Activated naive CD8-positive, alpha-beta T cell treated with anti-CD3 and anti-CD28 coated beads, Interleukin-2, amount 50 U/mL, for 24 hours (primary cell): ENCODE data around the gene BGLAP.

Experiments
- ATAC-seq: fragments of 150-1000 bp; cut with Tn5 transposase; one replicate; pipeline ENCODE4 v1.10.0; 2021
- DNase-seq: peaks from one replicate; pipeline ENCODE4 v3.0.0; 2021
- H3K27ac Mint-ChIP-seq: one replicate; pipeline ENCODE4 v1.8.0; 2021; ENCODE audit warnings: mild to moderate bottlenecking, mixed read lengths
- H3K27me3 Mint-ChIP-seq: one replicate; pipeline ENCODE4 v1.8.0; 2021; ENCODE audit warnings: mixed read lengths
- H3K36me3 Mint-ChIP-seq: one replicate; pipeline ENCODE4 v1.8.0; 2021; ENCODE audit warnings: low read depth, mixed read lengths
- H3K4me1 Mint-ChIP-seq: one replicate; pipeline ENCODE4 v1.8.0; 2021; ENCODE audit warnings: mixed read lengths
- H3K4me3 Mint-ChIP-seq: one replicate; pipeline ENCODE4 v1.8.0; 2021; ENCODE audit warnings: mild to moderate bottlenecking, moderate library complexity, mixed read lengths
- H3K9me3 Mint-ChIP-seq: one replicate; pipeline ENCODE4 v1.8.0; 2021; ENCODE audit warnings: mixed read lengths

Gene BGLAP

DNA sequence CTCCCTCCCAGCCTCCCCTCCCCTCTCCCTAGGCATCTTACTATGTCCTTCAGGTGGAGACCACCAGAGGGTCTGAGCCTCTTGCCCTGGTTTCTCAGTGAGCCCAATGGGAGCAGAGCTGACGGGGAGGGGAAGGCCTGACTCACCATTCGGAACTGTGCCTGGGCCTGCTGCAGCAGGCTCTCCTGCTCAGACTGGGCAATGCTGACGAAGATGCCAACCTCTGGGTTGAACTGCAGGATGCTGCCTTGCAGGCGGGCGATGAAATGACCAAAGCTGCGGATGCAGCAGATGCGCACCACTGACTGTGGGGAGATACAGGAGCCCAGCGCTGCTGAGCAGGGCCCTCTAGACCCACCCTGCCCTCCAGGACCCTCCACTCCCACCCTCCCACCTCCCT lies 16.9 kb downstream of the BGLAP start:
- no peaks in the 10 kb centered on the region for H3K27me3 Mint-ChIP-seq
- no peak for ATAC-seq
- H3K9me3 Mint-ChIP-seq: no peaks in the 10 kb centered on the region
- peaks cover 7% of the 10 kb centered on the region for H3K4me1 Mint-ChIP-seq
- DNase-seq: no peak
- H3K36me3 Mint-ChIP-seq: peaks cover 53% of the 10 kb centered on the region
- no peak overlapping the region for H3K4me3 Mint-ChIP-seq
- no peak overlapping the region for H3K27ac Mint-ChIP-seq

DNA sequence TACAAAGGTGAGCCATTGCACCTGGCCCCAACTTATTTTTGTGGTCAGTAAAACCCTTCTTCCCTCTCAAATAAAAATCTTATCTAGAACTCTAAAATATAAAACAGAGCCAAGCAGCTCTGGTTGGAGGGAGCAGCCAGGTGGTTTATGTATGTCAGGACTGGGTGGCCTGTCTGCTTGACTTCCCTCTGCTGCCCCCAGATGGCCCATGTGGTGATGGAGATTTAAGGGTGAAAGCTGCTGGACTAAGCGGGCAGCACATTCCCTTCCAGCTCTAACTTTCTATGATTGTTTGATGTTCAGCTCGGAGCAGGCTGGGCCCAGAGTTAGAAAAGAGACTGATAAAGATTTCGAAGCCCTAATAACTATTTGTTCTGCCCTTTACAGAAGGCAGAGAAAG lies 17.8 kb downstream of the BGLAP start:
- no peak overlapping the region for H3K27ac Mint-ChIP-seq
- H3K4me1 Mint-ChIP-seq: peaks cover 7% of the 10 kb centered on the region
- ATAC-seq (no peak), DNase-seq (no peak)
- H3K27me3 Mint-ChIP-seq: no peaks in the 10 kb centered on the region
- H3K36me3 Mint-ChIP-seq: peaks cover 54% of the 10 kb centered on the region
- no peaks in the 10 kb centered on the region for H3K9me3 Mint-ChIP-seq
- H3K4me3 Mint-ChIP-seq: no peak overlapping the region

DNA sequence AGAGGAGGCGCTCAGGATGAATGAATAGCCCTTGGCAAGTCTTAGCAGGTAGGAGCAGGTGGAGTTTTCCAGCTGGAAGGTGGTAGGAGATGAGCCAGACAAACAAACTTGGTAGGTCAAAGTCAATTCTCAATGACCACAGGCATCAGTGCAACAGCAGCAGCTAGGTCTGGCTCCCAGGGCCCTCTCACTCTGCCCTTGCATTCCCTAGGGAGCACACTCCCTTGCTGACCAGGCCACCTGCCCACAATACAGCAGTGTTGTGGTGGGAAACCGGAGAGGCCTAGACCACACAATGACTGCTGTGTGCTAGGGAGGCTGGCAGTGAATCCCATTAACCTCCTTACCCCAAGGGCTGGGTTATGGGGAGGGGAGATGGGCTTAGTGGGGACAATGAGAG lies 18.9 kb downstream of the BGLAP start:
- ATAC-seq (no peak), DNase-seq (no peak)
- H3K36me3 Mint-ChIP-seq: peaks cover 61% of the 10 kb centered on the region
- no peaks in the 10 kb centered on the region for H3K27me3 Mint-ChIP-seq
- H3K9me3 Mint-ChIP-seq: no peaks in the 10 kb centered on the region
- peaks cover 7% of the 10 kb centered on the region for H3K4me1 Mint-ChIP-seq
- H3K4me3 Mint-ChIP-seq: no peak overlapping the region
- H3K27ac Mint-ChIP-seq: peak overlapping the region; percentile 46

DNA sequence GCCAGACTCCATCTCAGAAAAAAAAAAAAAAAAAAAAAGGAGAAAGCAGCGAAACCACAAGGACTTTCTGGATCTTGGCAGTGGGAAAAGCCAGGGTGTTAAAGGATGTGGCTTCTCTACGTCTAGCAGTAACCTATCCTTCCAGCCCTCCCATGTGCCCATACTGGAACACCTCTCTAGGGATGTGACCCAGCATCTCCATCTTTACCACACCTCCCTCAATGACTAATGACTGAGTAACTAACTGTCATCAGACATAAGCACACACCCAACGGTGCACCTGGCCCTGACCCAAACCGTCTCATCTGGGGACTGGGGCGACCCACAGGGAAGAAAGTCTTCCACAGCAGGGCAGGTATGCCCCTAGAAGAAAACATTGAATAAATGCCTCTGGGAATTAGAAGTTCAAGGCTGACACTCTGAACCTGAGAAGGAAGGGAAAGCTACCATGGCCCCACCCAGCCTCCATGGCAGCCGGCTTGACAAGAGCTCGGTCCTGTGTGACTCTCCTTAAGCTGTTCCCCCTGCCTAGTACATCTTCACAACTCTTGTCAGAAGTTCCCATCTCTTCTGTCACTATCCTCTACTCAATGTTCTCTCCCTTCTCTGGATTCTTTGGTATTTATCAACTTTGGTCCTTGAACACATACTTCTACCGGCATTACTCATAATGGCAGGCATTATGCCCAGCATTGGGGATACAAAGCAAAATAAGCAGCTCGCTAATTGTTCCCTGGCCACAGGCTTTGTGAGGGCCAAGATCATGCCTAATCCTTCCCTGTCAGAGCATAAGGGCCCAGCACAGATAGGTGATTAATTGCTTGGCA lies 20.7 kb downstream of the BGLAP start:
- no peak overlapping the region for H3K4me3 Mint-ChIP-seq
- H3K36me3 Mint-ChIP-seq: peaks cover 71% of the 10 kb centered on the region
- no peak overlapping the region for H3K27ac Mint-ChIP-seq
- DNase-seq: no peak
- H3K27me3 Mint-ChIP-seq: no peaks in the 10 kb centered on the region
- no peaks in the 10 kb centered on the region for H3K9me3 Mint-ChIP-seq
- peaks cover 7% of the 10 kb centered on the region for H3K4me1 Mint-ChIP-seq
- peak; percentile 89 for ATAC-seq

DNA sequence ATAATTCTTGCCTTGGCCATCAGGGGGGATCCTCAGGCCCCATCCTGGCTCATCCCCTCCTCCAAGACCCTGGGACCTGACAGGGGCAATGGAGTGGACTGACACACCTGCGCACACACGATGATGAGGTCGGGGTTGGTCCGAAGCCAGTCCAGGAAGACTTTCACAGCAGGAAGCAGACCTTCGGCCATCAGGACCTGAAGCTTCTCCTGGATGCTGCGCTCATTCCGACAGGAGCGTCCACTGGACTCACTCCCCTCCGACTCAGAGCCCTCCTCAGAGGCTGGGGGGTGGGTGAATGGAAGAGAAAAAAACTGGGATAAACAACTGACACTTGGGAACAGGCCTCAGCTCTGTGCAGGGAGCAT lies 21.3 kb downstream of the BGLAP start:
- Mint-ChIP-seq H3K27ac (no peak overlapping the region), H3K4me3 (no peak overlapping the region), H3K36me3 (peaks cover 65% of the 10 kb centered on the region), H3K9me3 (no peaks in the 10 kb centered on the region), H3K27me3 (no peaks in the 10 kb centered on the region), H3K4me1 (peaks cover 7% of the 10 kb centered on the region)
- DNase-seq: no peak
- ATAC-seq: no peak

DNA sequence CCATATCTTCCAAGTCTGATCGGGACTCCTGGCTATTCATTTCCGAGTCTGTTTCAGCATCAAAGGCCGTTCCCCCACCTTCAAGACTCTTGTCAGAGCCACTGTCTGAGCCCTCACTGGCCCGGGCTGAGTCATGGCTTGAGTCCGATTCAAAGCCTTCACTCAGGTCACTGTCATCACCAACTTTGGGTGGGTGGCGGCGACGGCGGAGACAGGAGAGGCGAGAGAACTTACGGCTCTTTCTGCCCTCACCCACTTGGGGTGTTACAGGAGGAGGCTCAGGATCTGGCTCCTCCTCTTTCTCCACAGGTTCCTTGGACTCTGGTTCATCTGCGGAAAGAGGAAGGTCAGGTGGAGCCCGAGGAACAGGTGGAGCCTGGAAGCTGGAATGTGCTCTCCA lies 24.1 kb downstream of the BGLAP start:
- no peaks in the 10 kb centered on the region for H3K9me3 Mint-ChIP-seq
- H3K4me3 Mint-ChIP-seq: no peak overlapping the region
- H3K27ac Mint-ChIP-seq: no peak overlapping the region
- H3K27me3 Mint-ChIP-seq: no peaks in the 10 kb centered on the region
- DNase-seq (no peak), ATAC-seq (no peak)
- H3K4me1 Mint-ChIP-seq: peaks cover 6% of the 10 kb centered on the region
- H3K36me3 Mint-ChIP-seq: peaks cover 53% of the 10 kb centered on the region

DNA sequence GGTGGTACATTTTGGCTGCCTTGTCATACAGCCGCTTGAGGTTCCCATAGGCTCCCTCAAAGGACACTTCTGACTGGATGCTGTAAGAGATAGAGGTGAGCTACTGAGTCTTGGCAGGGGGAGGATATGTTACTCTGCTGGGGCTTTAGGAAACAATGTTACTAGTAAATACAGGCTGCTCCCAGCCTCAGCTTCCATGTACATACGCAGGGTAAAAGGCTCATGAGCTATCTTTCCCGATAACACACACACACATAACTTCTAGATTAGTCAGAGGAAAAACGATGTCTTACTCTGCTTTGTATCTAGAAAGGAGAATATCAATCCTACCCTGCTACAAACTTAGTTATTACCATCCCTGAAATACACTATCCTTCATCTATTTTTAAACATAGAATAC lies 26.4 kb downstream of the BGLAP start:
- Mint-ChIP-seq H3K27me3 (no peaks in the 10 kb centered on the region), H3K4me3 (no peak overlapping the region), H3K4me1 (no peaks in the 10 kb centered on the region), H3K36me3 (peaks cover 62% of the 10 kb centered on the region), H3K27ac (no peak overlapping the region), H3K9me3 (no peaks in the 10 kb centered on the region)
- DNase-seq (no peak), ATAC-seq (no peak)

DNA sequence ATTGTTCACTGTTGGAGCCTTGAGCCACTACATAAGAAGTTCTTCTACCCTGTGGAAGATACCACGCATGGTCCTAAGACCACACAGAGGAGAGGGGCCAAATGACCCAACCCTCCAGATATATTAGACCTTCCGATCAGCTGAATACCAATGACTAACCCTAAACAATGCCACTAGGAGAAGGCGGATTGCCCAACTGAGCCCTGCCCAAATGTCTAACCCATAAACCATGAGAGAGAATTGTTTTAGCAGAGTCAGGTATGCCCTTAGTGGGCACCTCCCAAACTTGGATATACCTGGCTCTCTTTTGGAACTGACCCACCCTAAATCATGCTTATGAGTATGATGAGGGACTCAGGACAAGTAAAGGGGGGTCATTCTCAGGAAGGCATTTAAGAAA lies 28.3 kb downstream of the BGLAP start:
- DNase-seq: no peak
- ATAC-seq: no peak
- H3K27ac Mint-ChIP-seq: no peak overlapping the region
- no peaks in the 10 kb centered on the region for H3K9me3 Mint-ChIP-seq
- H3K4me3 Mint-ChIP-seq: no peak overlapping the region
- H3K4me1 Mint-ChIP-seq: no peaks in the 10 kb centered on the region
- H3K36me3 Mint-ChIP-seq: peaks cover 69% of the 10 kb centered on the region
- no peaks in the 10 kb centered on the region for H3K27me3 Mint-ChIP-seq

DNA sequence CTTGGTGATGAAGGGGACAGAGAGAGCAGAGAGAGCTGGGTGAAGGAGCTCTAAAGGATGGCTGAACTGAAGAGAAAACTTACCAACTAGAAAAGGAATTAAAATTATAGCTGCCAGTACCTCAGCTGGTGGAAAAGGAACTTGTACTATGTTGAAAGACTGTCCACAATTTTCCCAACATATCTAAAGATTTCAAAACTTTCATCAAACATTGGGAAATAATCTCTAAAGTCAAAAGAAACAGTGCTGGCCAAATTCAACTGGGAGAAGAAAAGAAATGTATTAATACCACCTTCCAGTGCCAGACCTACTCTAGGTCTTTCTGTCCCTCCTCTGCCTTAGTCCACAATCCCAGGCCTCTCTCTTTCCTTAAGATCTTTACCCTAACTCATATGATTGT lies 34.5 kb downstream of the BGLAP start:
- ATAC-seq: no peak
- DNase-seq: no peak
- no peak overlapping the region for H3K27ac Mint-ChIP-seq
- no peaks in the 10 kb centered on the region for H3K27me3 Mint-ChIP-seq
- H3K36me3 Mint-ChIP-seq: peaks cover 81% of the 10 kb centered on the region
- no peak overlapping the region for H3K4me3 Mint-ChIP-seq
- peaks cover 21% of the 10 kb centered on the region for H3K4me1 Mint-ChIP-seq
- H3K9me3 Mint-ChIP-seq: no peaks in the 10 kb centered on the region

DNA sequence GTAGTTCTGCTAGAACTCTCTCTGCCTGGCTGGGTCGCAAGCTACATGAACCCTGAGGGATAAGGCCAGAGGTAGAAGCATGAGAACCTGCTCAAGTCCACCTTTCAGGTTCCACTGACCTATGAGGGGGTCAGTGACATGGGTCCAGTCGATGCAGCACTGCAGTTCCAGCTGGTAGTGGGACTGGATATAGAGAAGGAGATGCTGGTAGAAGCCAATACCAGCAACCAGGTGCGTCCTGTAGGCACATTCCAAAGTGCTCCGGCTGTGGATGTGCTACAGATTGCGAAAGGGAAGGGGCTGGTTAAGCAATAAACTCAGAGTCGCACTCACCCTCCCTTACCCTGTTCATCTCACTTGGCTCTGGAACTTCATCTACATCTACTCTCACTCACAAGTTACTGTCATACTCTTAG lies 35.0 kb downstream of the BGLAP start:
- Mint-ChIP-seq H3K27ac (no peak overlapping the region), H3K36me3 (peaks cover 77% of the 10 kb centered on the region), H3K4me1 (peaks cover 23% of the 10 kb centered on the region), H3K27me3 (no peaks in the 10 kb centered on the region), H3K9me3 (no peaks in the 10 kb centered on the region), H3K4me3 (no peak overlapping the region)
- DNase-seq (no peak), ATAC-seq (no peak)

DNA sequence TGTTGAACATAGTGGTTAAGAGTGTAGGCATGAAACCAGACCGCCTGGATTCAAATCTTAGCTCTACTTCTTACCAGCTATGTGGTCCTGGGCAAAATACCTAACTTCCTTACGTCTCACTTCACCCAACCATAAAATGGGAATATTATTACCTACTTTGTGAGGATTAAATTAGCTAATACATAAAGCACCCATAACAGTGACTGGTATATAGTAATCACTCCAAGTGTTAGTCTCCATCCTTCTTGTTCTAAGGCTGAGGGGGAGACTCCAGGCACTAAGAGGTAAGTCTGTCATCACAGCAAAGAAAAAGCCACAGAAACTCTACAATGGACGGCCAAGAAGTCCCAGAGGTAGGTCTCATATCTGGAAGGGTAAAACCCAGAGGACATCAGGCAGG lies 37.9 kb downstream of the BGLAP start:
- DNase-seq (no peak), ATAC-seq (no peak)
- Mint-ChIP-seq H3K4me1 (peaks cover 35% of the 10 kb centered on the region), H3K27me3 (no peaks in the 10 kb centered on the region), H3K27ac (peak overlapping the region; percentile 42), H3K36me3 (peaks cover 51% of the 10 kb centered on the region), H3K9me3 (no peaks in the 10 kb centered on the region), H3K4me3 (peak overlapping the region; percentile 95)

DNA sequence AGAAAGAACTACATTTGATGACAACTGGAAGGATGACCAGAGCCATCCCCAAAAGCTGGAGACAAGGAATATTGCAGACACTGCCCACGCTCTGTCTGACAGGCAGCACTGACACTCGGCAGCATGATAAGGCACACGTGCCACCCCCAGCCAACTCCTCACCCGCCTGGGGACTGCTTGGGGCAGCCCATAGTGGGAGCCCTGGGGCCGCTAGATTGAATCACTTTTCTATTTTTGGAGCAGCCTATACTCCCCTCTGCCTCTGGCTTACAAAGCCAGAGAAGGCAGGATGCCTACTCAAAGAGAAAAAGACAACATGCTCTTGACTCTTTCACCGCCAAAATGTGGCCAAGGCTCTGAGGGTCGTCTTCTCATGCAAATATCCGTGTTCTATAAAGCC lies 39.3 kb downstream of the BGLAP start:
- H3K9me3 Mint-ChIP-seq: no peaks in the 10 kb centered on the region
- peak overlapping the region; percentile 95 for H3K4me3 Mint-ChIP-seq
- no peaks in the 10 kb centered on the region for H3K27me3 Mint-ChIP-seq
- peaks cover 37% of the 10 kb centered on the region for H3K4me1 Mint-ChIP-seq
- H3K27ac Mint-ChIP-seq: peak overlapping the region; percentile 90
- DNase-seq (peak; percentile 64), ATAC-seq (peak; percentile 83)
- peaks cover 39% of the 10 kb centered on the region for H3K36me3 Mint-ChIP-seq

DNA sequence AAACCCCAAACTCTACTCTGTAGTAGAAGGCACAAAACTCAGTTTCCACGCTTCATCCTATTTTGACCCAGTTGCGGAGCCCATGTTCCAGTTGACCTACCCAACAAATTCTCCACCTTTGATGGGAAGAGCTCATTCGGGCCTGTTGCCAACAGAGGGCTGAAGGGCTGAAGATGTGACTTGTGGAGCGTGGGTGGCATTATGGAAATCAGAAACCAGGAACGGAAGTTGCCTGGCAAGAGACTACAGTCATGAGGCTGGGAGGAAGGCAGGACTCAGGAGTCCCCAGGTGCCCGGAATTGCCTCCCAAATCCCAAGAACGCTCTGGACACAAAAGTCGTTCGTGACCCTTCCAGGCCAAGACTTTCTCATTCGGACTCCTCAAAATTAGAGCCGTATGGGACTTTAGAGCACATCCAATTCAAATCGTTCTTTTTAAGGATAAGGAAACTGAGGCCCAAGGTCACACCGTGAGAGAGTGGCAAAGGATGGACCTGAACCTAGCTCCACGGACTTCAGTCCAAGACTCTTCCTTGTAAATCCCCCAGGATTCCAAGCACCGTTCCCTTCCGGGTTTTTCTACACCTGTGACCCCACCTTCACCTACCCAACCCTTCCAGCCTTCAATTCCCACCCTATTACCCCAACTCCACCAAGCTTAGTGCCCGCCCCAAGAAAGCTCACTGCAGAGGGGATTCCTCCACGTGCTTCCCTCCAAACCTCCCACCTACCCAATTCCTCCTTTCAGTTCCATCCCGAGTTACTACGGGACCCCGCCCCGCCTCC lies 39.9 kb downstream of the BGLAP start:
- peak; percentile 50 for DNase-seq
- Mint-ChIP-seq H3K4me3 (peak overlapping the region; percentile 95), H3K27me3 (no peaks in the 10 kb centered on the region), H3K36me3 (peaks cover 35% of the 10 kb centered on the region), H3K27ac (peak overlapping the region; percentile 90), H3K4me1 (peaks cover 37% of the 10 kb centered on the region), H3K9me3 (no peaks in the 10 kb centered on the region)
- peak; percentile 18 for ATAC-seq

DNA sequence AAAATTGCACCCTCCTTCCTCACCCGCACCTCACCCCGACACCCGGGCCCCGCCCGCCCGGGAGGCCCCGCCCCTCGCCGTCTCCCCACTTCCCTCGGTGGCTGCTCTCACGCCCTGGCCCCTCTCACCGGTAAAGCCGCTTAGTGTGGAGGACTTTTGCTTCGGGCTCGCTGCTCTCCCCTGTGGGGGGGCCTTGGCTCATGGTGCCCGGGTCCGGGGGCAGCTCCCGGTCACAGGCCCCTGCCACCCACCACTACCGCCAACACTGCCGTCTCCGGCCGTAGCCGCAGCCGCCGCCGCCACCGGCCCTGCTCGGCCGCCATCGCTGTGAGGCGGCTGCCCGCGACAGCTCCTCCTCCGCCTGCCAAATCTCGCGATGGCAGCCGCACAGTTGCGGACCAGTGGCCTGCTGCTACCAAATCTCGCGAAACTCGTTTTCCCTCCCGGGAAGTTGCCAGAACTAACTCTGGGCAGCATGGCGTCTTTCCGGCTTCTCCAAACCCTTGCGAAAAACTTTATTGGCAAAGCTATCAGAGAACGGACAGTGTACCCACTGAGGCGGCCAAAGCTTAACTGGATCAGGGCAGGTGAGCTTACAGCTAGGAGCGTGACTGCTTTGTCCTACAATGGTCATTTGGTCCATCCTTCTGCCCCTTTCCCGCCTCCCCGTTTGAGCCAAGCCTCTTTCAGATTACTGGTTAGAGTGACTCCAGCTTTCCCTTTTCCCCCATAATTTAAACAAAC lies 40.7 kb downstream of the BGLAP start, which contains the start of gene SMG5:
TSS of gene SMG5 (minus strand) at position 347 of the 744 bp plus-strand sequence. CDS start at position 202, 145 bp downstream.
- Mint-ChIP-seq H3K4me1 (peaks cover 37% of the 10 kb centered on the region), H3K4me3 (peak within 1 kb of the TSS; percentile 95), H3K27ac (peak within 1 kb of the TSS; percentile 90), H3K27me3 (no peaks in the 10 kb centered on the region), H3K9me3 (no peaks in the 10 kb centered on the region), H3K36me3 (peaks cover 29% of the 10 kb centered on the region)
- DNase-seq (peak; percentile 96), ATAC-seq (peak; percentile 86)
